NCI-H1417 (cell line): Measurements from ENCODE around the gene LYZL6.
"Not testable (repeated sequence)": the region's sequence is repeated elsewhere in the genome, so short reads cannot be mapped to it uniquely, and the experiment has no call there.

Experiments
- DNase-seq, 3 experiments: peaks; one replicate each; lab custom pipeline; 2025; lab: John Stamatoyannopoulos, UW

Gene LYZL6

GRCh38 chr17:35944151-35944550 is 638 bp upstream of the LYZL6 start:
- no peak for DNase-seq

- no peak for DNase-seq
Observed at GRCh38 chr17:35942588-35943186, 826 bp downstream of the LYZL6 start.

- not testable (repeated sequence) for DNase-seq
Observed at GRCh38 chr17:35938492-35938891, 5.0 kb downstream of the LYZL6 start.

GRCh38 chr17:35936063-35936462 is 7.5 kb downstream of the LYZL6 start:
- no peak for DNase-seq

GRCh38 chr17:35934760-35935159 is 8.8 kb downstream of the LYZL6 start:
- DNase-seq: no peak

- no peak for DNase-seq
Observed at GRCh38 chr17:35932586-35932985, 10.9 kb downstream of the LYZL6 start.

- no peak for DNase-seq
Observed at GRCh38 chr17:35931794-35932425, 11.6 kb downstream of the LYZL6 start.

GRCh38 chr17:35930211-35931065 is 13.1 kb downstream of the LYZL6 start, which contains the start of gene RDM1:
TSS of gene RDM1 (minus strand) at chr17:35930773. CDS start at chr17:35930727, 46 bp downstream.
- DNase-seq: peak; percentile 91 to 94 (median 93)

- DNase-seq: no peak
Observed at GRCh38 chr17:35927714-35928113, 15.8 kb downstream of the LYZL6 start.

GRCh38 chr17:35923609-35924114 is 19.9 kb downstream of the LYZL6 start:
- no peak for DNase-seq

GRCh38 chr17:35920229-35920628 is 23.3 kb downstream of the LYZL6 start:
- DNase-seq: no peak

- DNase-seq: no peak
Observed at GRCh38 chr17:35918665-35919064, 24.8 kb downstream of the LYZL6 start.

- DNase-seq: no peak
Observed at GRCh38 chr17:35917519-35918213, 25.8 kb downstream of the LYZL6 start.

- DNase-seq: no peak
Observed at GRCh38 chr17:35915153-35915964, 28.2 kb downstream of the LYZL6 start.

- DNase-seq: no peak
Observed at GRCh38 chr17:35914354-35914753, 29.2 kb downstream of the LYZL6 start.

GRCh38 chr17:35913609-35914008 is 29.9 kb downstream of the LYZL6 start:
- DNase-seq: no peak

- no peak for DNase-seq
Observed at GRCh38 chr17:35912942-35913341, 30.6 kb downstream of the LYZL6 start.

GRCh38 chr17:35912339-35912912 is 31.1 kb downstream of the LYZL6 start:
- DNase-seq: no peak

- DNase-seq: no peak
Observed at GRCh38 chr17:35909408-35909807, 34.1 kb downstream of the LYZL6 start.

GRCh38 chr17:35907691-35908090 is 35.8 kb downstream of the LYZL6 start:
- DNase-seq: no peak
